Colonic mucosa (tissue), 4 donors: ENCODE measurements around the gene EEF2K. TPM values are rescaled to one million over a fixed set of nuclear protein-coding genes. Genes with fewer than 3 reads are reported as not detected.

Experiments used
- DNase-seq: peaks from one replicate; pipeline ENCODE4 v3.0.0-alpha.2; 2020
- H3K27ac ChIP-seq: fragments of 200-600 bp; one replicate; pipeline ENCODE4 v1.8.0; 2021
- H3K27me3 ChIP-seq: fragments of 200-600 bp; one replicate; pipeline ENCODE4 v1.8.0; 2021
- H3K36me3 ChIP-seq: fragments of 200-600 bp; one replicate; pipeline ENCODE4 v1.8.0; 2021
- H3K4me1 ChIP-seq: fragments of 200-600 bp; one replicate; pipeline ENCODE4 v1.8.0; 2021; ENCODE audit warnings: mild to moderate bottlenecking
- H3K4me3 ChIP-seq: fragments of 200-600 bp; one replicate; pipeline ENCODE4 v1.8.0; 2021
- H3K9ac ChIP-seq, 2 donors: one replicate each; pipeline ENCODE4 v1.7.0; 2013; ENCODE audit warnings: control low read depth in 2 of 2, low read depth in 2 of 2, low read length in 2 of 2
- H3K9me3 ChIP-seq: fragments of 200-600 bp; one replicate; pipeline ENCODE4 v1.8.0; 2021
- CTCF ChIP-seq: fragments of 200-600 bp; IDR thresholded peaks from one replicate; pipeline ENCODE4 v1.8.0; 2022; ENCODE audit warnings: antibody characterized with exemption, mild to moderate bottlenecking
- intact Hi-C: fragments of 100-400 bp; cut with DNase I; formaldehyde crosslinking; loops from one replicate; pipeline ENCODE4 v1.14.1; 2022
- total RNA-seq, 2 donors: library from RNA; stranded (reverse); fragmentation: NEBNext Ultra II Directional in 1 of 2; extraction: Animal tissue kit (Norgen Biotek cat#: 25700) in 1 of 2; gene quantifications; one replicate each; pipeline ENCODE4 v1.2.1, GENCODE V29; 2021
- donor health status: healthy.
- donor health status: DM: no; HTN: no; CAD: no.
- donor health status: DM: no; HTN: no; CAD: no.

The EEF2K gene
- total RNA-seq, 2 donors from 2014 or later = 25.8 to 53.4 TPM

- TF ChIP-seq CTCF = no peak
- DNase-seq = no peak
- intact Hi-C loops = no loop called here
- no peaks in the 10 kb centered on the region for H3K9me3 ChIP-seq
- no peak overlapping the region for H3K4me3 ChIP-seq
- H3K4me1 ChIP-seq = no peaks in the 10 kb centered on the region
- no peak overlapping the region for H3K9ac ChIP-seq
- H3K36me3 ChIP-seq = peaks cover 5% of the 10 kb centered on the region
- H3K27me3 ChIP-seq = no peaks in the 10 kb centered on the region
- H3K27ac ChIP-seq = no peak overlapping the region
Measured at GRCh38 chr16:22274916-22275315, 68.8 kb downstream of the EEF2K start.

- TF ChIP-seq CTCF = no peak
- Histone ChIP-seq H3K36me3 (no peaks in the 10 kb centered on the region), H3K9ac (no peak overlapping the region), H3K27ac (no peak overlapping the region), H3K4me3 (no peak overlapping the region), H3K9me3 (no peaks in the 10 kb centered on the region), H3K27me3 (no peaks in the 10 kb centered on the region), H3K4me1 (no peaks in the 10 kb centered on the region)
- intact Hi-C loops = no loop called here
- no peak for DNase-seq
Measured at GRCh38 chr16:22278441-22279230, 72.6 kb downstream of the EEF2K start.

GRCh38 chr16:22282254-22282892 lies 76.3 kb downstream of the EEF2K start:
- Histone ChIP-seq H3K4me3 (no peak overlapping the region), H3K9ac (no peak overlapping the region), H3K9me3 (no peaks in the 10 kb centered on the region), H3K36me3 (no peaks in the 10 kb centered on the region), H3K4me1 (no peaks in the 10 kb centered on the region), H3K27ac (no peak overlapping the region), H3K27me3 (no peaks in the 10 kb centered on the region)
- DNase-seq = no peak
- TF ChIP-seq CTCF = no peak
- intact Hi-C loops = no loop called here

- no peak overlapping the region for H3K9ac ChIP-seq
- no peak for TF ChIP-seq CTCF
- H3K9me3 ChIP-seq = no peaks in the 10 kb centered on the region
- no peak for DNase-seq
- no peaks in the 10 kb centered on the region for H3K36me3 ChIP-seq
- no peak overlapping the region for H3K4me3 ChIP-seq
- no peaks in the 10 kb centered on the region for H3K27me3 ChIP-seq
- H3K27ac ChIP-seq = no peak overlapping the region
- intact Hi-C loops = no loop called here
- H3K4me1 ChIP-seq = no peaks in the 10 kb centered on the region
Measured at GRCh38 chr16:22284637-22285036, 78.6 kb downstream of the EEF2K start.

- DNase-seq = no peak
- Histone ChIP-seq H3K9ac (no peak overlapping the region), H3K27me3 (no peaks in the 10 kb centered on the region), H3K4me1 (no peaks in the 10 kb centered on the region), H3K36me3 (no peaks in the 10 kb centered on the region), H3K27ac (no peak overlapping the region), H3K4me3 (no peak overlapping the region), H3K9me3 (no peaks in the 10 kb centered on the region)
- TF ChIP-seq CTCF = no peak
- intact Hi-C loops = no loop called here
Measured at GRCh38 chr16:22285080-22285479, 79.0 kb downstream of the EEF2K start.
